Endothelial cell of umbilical vein (primary cell): Measurements from ENCODE around the gene CSN3. TPM values are rescaled to one million over a fixed set of nuclear protein-coding genes. Genes with fewer than 3 reads are reported as not detected.
"Not testable (repeated sequence)": the region's sequence is repeated elsewhere in the genome, so short reads cannot be mapped to it uniquely, and the experiment has no call there.

Experiments
- BruUV-seq: library from RNA; stranded (reverse); fragments of 400-500 nt; replicated peaks from 2 replicates; lab custom pipeline; 2021; lab: Mats Ljungman, UMichigan
- CTCF ChIA-PET: fragments of 300-600, 350-600 bp; sonication (Branson Sonifier 250); formaldehyde crosslinking; loops from one replicate; lab custom pipeline; 2021; ENCODE audit warnings: antibody characterized with exemption, inconsistent platforms; lab: Charles Lee
- POLR2A ChIA-PET: fragments of 300-600, 350-600 bp; sonication (Branson Sonifier 250); formaldehyde crosslinking; loops from one replicate; lab custom pipeline; 2021; ENCODE audit warnings: antibody characterized with exemption, inconsistent platforms; lab: Charles Lee
- DNase-seq: peaks from one replicate; pipeline ENCODE4 v3.0.0-alpha.2; 2011; ENCODE audit warnings: low read depth, low spot score
- FAIRE-seq: peaks from 2 replicates; lab custom pipeline; 2011; peaks lifted over from hg19 to GRCh38; lab: Jason Lieb, UNC
- H2AFZ ChIP-seq: 2 replicates; pipeline ENCODE4 v1.6.0; 2012; ENCODE audit warnings: low read depth, low read length, control low read depth, inconsistent platforms
- H3K27ac ChIP-seq: 2 replicates; pipeline ENCODE4 v1.5.1; 2011; ENCODE audit warnings: low read depth, mild to moderate bottlenecking, control low read depth, low read length, moderate library complexity; ENCODE audit not compliant: insufficient read depth
- H3K27me3 ChIP-seq, 2 experiments: 2 replicates each; pipeline versions ENCODE4 v1.6.0 to v1.6.1; 2011; ENCODE audit warnings: low read length in 2 of 2, mixed read lengths in 1 of 2; ENCODE audit not compliant: control insufficient read depth in 2 of 2, insufficient read depth in 2 of 2
- H3K36me3 ChIP-seq, 2 experiments: 2 replicates in 1 of 2; 3 replicates in 1 of 2; pipeline ENCODE4 v1.5.1; 2011; ENCODE audit warnings: low read length in 2 of 2, mild to moderate bottlenecking in 1 of 2, moderate library complexity in 1 of 2; ENCODE audit not compliant: control insufficient read depth in 2 of 2, insufficient read depth in 2 of 2; ENCODE audit errors: extremely low read depth in 1 of 2
- H3K4me1 ChIP-seq: 3 replicates; pipeline ENCODE4 v1.5.1; 2011; ENCODE audit warnings: mild to moderate bottlenecking, low read length; ENCODE audit not compliant: control insufficient read depth, insufficient read depth; ENCODE audit errors: extremely low read depth
- H3K4me2 ChIP-seq: 2 replicates; pipeline ENCODE4 v1.6.1; 2011; ENCODE audit warnings: low read length, control low read depth, mixed read lengths; ENCODE audit not compliant: insufficient read depth
- H3K4me3 ChIP-seq, 3 experiments: fragments of 200-600 bp in 1 of 3; sonication (generic), shearing (Covaris generic) in 1 of 3; replicated peaks in 1 of 3; 2 replicates each; pipeline ENCODE4 v1.5.1; 2011 to 2016; ENCODE audit warnings: control low read depth in 3 of 3, low read length in 3 of 3, mild to moderate bottlenecking in 2 of 3, inconsistent platforms in 1 of 3, low read depth in 1 of 3, moderate library complexity in 1 of 3; ENCODE audit not compliant: insufficient read depth in 1 of 3
- H3K79me2 ChIP-seq: 2 replicates; pipeline ENCODE4 v1.6.0; 2012; ENCODE audit warnings: low read length, inconsistent platforms; ENCODE audit not compliant: control insufficient read depth, insufficient read depth
- H3K9ac ChIP-seq: replicated peaks from 2 replicates; pipeline ENCODE3; 2011; ENCODE audit warnings: low read length, control low read depth; ENCODE audit not compliant: insufficient read depth; ENCODE audit errors: extremely low read depth
- H3K9me1 ChIP-seq: replicated peaks from 3 replicates; pipeline ENCODE4 v1.6.0; 2011; ENCODE audit warnings: mild to moderate bottlenecking, low read length; ENCODE audit not compliant: control insufficient read depth, insufficient read depth; ENCODE audit errors: extremely low read depth
- H3K9me3 ChIP-seq: replicated peaks from 2 replicates; pipeline ENCODE4 v1.5.1; 2012; ENCODE audit warnings: low read length, inconsistent platforms; ENCODE audit not compliant: control insufficient read depth, insufficient read depth
- H4K20me1 ChIP-seq: replicated peaks from 2 replicates; pipeline ENCODE3; 2011; ENCODE audit warnings: mild to moderate bottlenecking, low read length; ENCODE audit not compliant: control insufficient read depth, insufficient read depth; ENCODE audit errors: extremely low read depth
- EZH2 ChIP-seq: IDR thresholded peaks from 2 replicates; pipeline ENCODE4 v1.6.1; 2012; ENCODE audit warnings: borderline replicate concordance, low read depth, mild to moderate bottlenecking, moderate library complexity, low read length, inconsistent platforms; ENCODE audit not compliant: severe bottlenecking
- FOS ChIP-seq: IDR thresholded peaks from 2 replicates; pipeline ENCODE4 v1.6.1; 2011; ENCODE audit warnings: mild to moderate bottlenecking, low read length, moderate library complexity, borderline replicate concordance; ENCODE audit not compliant: insufficient read depth
- GATA2 ChIP-seq: IDR thresholded peaks from 2 replicates; pipeline ENCODE4 v1.7.0; 2011; ENCODE audit warnings: low read depth, mild to moderate bottlenecking, moderate library complexity, mixed read lengths, low read length; ENCODE audit not compliant: insufficient read length, insufficient read depth
- JUN ChIP-seq: IDR thresholded peaks from 2 replicates; pipeline ENCODE4 v1.6.1; 2011; ENCODE audit warnings: borderline replicate concordance, low read depth; ENCODE audit not compliant: insufficient read length, insufficient read depth
- MYC ChIP-seq: IDR thresholded peaks from one replicate; pipeline ENCODE4 v1.6.1; 2011; ENCODE audit warnings: mild to moderate bottlenecking, low read depth, low read length
- POLR2A ChIP-seq: IDR thresholded peaks from 2 replicates; pipeline ENCODE4 v1.6.1; 2012; ENCODE audit warnings: low read depth, mild to moderate bottlenecking, control low read depth, low read length
- POLR2AphosphoS5 ChIP-seq: IDR thresholded peaks from 2 replicates; pipeline ENCODE4 v1.6.1; 2012; ENCODE audit warnings: low read depth, mild to moderate bottlenecking, control low read depth, low read length, moderate library complexity; ENCODE audit not compliant: insufficient read depth
- dilution Hi-C: fragments of 300-500 bp; cut with MboI; formaldehyde crosslinking; loops from one replicate; pipeline ENCODE4 v1.15.0; 2019; ENCODE audit warnings: low sequenced_read_pairs; ENCODE audit not compliant: extremely low pct_ligation_motif_present
- intact Hi-C: fragments of 100-400 bp; cut with micrococcal nuclease; formaldehyde crosslinking; loops from one replicate; pipeline ENCODE4 v1.10.0; 2022
- polyA plus RNA-seq, 4 experiments: library from polyadenylated mRNA; depleted of rRNA in 3 of 4; stranded (reverse) in 3 of 4; unstranded in 1 of 4; fragments of >200 nt; gene quantifications; 2 replicates each; pipeline versions ENCODE4 v1.2.1 to v1.2.3, GENCODE V29; 2011 to 2012; ENCODE audit warnings: missing spikeins in 1 of 4
- total RNA-seq: library from RNA; stranded (reverse); gene quantifications from 2 replicates; pipeline ENCODE4 v1.2.3, GENCODE V29; 2021
- TF ChIP-seq, protein P1 (sequence below): IDR thresholded peaks from 2 replicates; pipeline ENCODE4 v1.6.1; 2011; ENCODE audit not compliant: insufficient read depth, insufficient read length
- TF ChIP-seq, protein P2 (sequence below), 2 donors: IDR thresholded peaks; 1 replicate in 1 of 2; 2 replicates in 1 of 2; pipeline ENCODE4 v1.5.1; 2011; ENCODE audit warnings: low read length in 2 of 2, mild to moderate bottlenecking in 2 of 2, moderate library complexity in 2 of 2, control low read depth in 1 of 2, inconsistent platforms in 1 of 2, low read depth in 1 of 2; ENCODE audit not compliant: insufficient read depth in 1 of 2; ENCODE audit errors: extremely low read depth in 1 of 2

CSN3 gene
- total and polyA plus RNA-seq, 2 donors (not counting 3 experiments of a cell fraction or from before 2014, with no cell fraction given): not detected

DNA sequence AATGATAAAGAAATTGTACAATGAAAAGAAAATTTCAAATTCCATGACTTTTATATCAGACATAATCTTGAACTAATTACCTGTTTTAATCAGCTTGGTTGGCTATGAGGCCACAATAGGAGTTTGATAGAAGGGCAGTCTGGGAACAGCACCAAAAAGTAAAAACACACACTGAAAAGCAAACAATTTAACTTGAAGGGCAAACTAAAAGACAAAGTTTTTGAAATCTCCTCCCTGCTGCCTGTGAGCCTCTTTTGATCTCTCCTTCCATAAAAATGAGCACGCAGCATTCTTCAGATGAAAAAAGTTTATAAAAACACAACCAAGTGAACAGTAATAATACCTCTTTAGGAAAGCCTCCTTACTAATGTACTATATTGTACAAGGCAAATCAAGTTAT is 38.8 kb upstream of the CSN3 start:
- H4K20me1 ChIP-seq: no peaks in the 10 kb centered on the region
- ChIA-PET POLR2A (no interaction called here), CTCF (interaction anchor here (1.0 kb wide), 1 partner anchor 20 kb away, joined by 4 read pairs; no protein-coding TSS in a partner anchor)
- H3K9ac ChIP-seq: no peak overlapping the region
- no peak overlapping the region for H2AFZ ChIP-seq
- H3K9me1 ChIP-seq: no peaks in the 10 kb centered on the region
- H3K4me2 ChIP-seq: no peak overlapping the region
- H3K4me1 ChIP-seq: no peaks in the 10 kb centered on the region
- dilution Hi-C loops (no loop called here), intact Hi-C loops (no loop called here)
- BruUV-seq: no TSS peak
- no peaks in the 10 kb centered on the region for H3K79me2 ChIP-seq
- no peaks in the 10 kb centered on the region for H3K9me3 ChIP-seq
- no peaks in the 10 kb centered on the region for H3K36me3 ChIP-seq
- no peak for TF ChIP-seq EZH2
- TF ChIP-seq FOS: no peak
- TF ChIP-seq, protein P1, sequence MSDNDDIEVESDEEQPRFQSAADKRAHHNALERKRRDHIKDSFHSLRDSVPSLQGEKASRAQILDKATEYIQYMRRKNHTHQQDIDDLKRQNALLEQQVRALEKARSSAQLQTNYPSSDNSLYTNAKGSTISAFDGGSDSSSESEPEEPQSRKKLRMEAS: no peak
- TF ChIP-seq POLR2A: no peak
- TF ChIP-seq GATA2: no peak
- no peak for TF ChIP-seq MYC
- no peak for TF ChIP-seq POLR2AphosphoS5
- TF ChIP-seq, protein P2, sequence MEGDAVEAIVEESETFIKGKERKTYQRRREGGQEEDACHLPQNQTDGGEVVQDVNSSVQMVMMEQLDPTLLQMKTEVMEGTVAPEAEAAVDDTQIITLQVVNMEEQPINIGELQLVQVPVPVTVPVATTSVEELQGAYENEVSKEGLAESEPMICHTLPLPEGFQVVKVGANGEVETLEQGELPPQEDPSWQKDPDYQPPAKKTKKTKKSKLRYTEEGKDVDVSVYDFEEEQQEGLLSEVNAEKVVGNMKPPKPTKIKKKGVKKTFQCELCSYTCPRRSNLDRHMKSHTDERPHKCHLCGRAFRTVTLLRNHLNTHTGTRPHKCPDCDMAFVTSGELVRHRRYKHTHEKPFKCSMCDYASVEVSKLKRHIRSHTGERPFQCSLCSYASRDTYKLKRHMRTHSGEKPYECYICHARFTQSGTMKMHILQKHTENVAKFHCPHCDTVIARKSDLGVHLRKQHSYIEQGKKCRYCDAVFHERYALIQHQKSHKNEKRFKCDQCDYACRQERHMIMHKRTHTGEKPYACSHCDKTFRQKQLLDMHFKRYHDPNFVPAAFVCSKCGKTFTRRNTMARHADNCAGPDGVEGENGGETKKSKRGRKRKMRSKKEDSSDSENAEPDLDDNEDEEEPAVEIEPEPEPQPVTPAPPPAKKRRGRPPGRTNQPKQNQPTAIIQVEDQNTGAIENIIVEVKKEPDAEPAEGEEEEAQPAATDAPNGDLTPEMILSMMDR (IDR thresholded peaks at IDR 0.05; ENCODE audit: extremely low read depth in 1 of 2, insufficient read depth in 1 of 2, low read depth in 1 of 2, low read length in 2 of 2): no peak
- TF ChIP-seq JUN: no peak
- FAIRE-seq (no peak), DNase-seq (no peak)
- H3K27ac ChIP-seq: no peak overlapping the region
- H3K4me3 ChIP-seq: no peak overlapping the region
- H3K27me3 ChIP-seq: no peaks in the 10 kb centered on the region

DNA sequence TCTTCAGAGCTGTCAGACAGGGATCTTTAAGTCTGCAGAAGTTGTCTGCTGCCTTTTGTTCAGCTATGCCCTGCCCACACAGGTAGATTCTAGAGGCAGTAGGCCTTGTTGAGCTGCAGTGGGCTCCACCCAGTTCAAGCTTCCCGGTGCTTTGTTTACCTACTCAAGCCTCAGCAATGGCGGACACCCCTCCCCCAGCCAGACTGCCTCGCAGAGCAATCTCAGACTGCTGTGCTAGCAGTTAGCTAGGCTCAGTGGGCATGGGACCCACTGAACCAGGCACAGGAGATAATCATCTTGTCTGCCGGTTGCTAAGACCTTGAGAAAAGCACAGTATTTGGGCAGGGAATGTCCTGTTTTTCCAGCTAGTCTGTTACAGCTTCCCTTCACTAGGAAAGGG is 29.6 kb upstream of the CSN3 start:
- H3K4me1 ChIP-seq, H3K4me2 ChIP-seq, H3K27ac ChIP-seq, H3K4me3 ChIP-seq, H3K9me1 ChIP-seq, POLR2A ChIA-PET, H2AFZ ChIP-seq, BruUV-seq, DNase-seq, H3K9me3 ChIP-seq, H3K9ac ChIP-seq, H4K20me1 ChIP-seq, CTCF ChIA-PET, H3K79me2 ChIP-seq, FAIRE-seq, dilution Hi-C loops, intact Hi-C loops, H3K27me3 ChIP-seq, H3K36me3 ChIP-seq: not testable (repeated sequence)

DNA sequence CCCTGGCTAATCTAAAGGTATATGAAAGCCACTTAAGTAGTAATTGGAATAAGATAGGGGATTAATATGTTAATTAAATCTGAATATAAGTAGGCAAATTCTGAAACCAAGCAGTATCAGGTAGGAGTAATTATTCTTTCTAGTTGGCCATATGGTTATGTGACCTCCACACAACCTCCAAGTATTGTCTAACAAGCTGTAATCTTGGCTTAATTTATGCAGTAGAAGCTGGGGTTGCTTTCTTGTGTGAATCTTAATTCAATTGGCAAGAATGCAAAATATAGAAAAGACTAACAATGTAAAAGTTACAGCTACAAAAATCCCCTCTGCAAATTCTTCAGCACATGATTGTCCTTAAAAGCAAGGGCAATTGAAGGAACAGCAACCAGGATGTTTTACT is 26.3 kb upstream of the CSN3 start:
- dilution Hi-C loops, H3K4me2 ChIP-seq, CTCF ChIA-PET, H2AFZ ChIP-seq, intact Hi-C loops, DNase-seq, H4K20me1 ChIP-seq, H3K4me1 ChIP-seq, H3K9me3 ChIP-seq, H3K36me3 ChIP-seq, POLR2A ChIA-PET, BruUV-seq, H3K9ac ChIP-seq, H3K4me3 ChIP-seq, FAIRE-seq, H3K79me2 ChIP-seq, H3K27me3 ChIP-seq, H3K9me1 ChIP-seq, H3K27ac ChIP-seq: not testable (repeated sequence)
